Osteoblast (primary cell): ENCODE measurements around the gene GNPDA2. TPM values are rescaled to one million over a fixed set of nuclear protein-coding genes. Genes with fewer than 3 reads are reported as not detected.

Experiments used
- DNase-seq: peaks from one replicate; pipeline ENCODE4 v3.0.0; 2011; ENCODE audit warnings: low spot score, mixed read lengths; ENCODE audit not compliant: insufficient read length; ENCODE audit errors: missing footprints
- H2AFZ ChIP-seq: 2 replicates; pipeline ENCODE4 v1.6.0; 2011; ENCODE audit warnings: mild to moderate bottlenecking, low read length
- H3K27ac ChIP-seq: 2 replicates; pipeline ENCODE4 v1.5.1; 2011; ENCODE audit warnings: mild to moderate bottlenecking, low read depth, low read length, moderate library complexity
- H3K27me3 ChIP-seq: 2 replicates; pipeline ENCODE4 v1.6.0; 2012; ENCODE audit warnings: mild to moderate bottlenecking, control low read depth, inconsistent platforms, low read length, moderate library complexity; ENCODE audit not compliant: insufficient read depth
- H3K36me3 ChIP-seq: 2 replicates; pipeline ENCODE4 v1.5.1; 2011; ENCODE audit warnings: mild to moderate bottlenecking, low read length, control low read depth, moderate library complexity; ENCODE audit not compliant: insufficient read depth
- H3K4me1 ChIP-seq: 2 replicates; pipeline ENCODE4 v1.5.1; 2011; ENCODE audit warnings: mild to moderate bottlenecking, low read length, control low read depth, moderate library complexity; ENCODE audit not compliant: insufficient read depth
- H3K4me2 ChIP-seq: 2 replicates; pipeline ENCODE4 v1.6.0; 2011; ENCODE audit warnings: mild to moderate bottlenecking, low read length; ENCODE audit not compliant: insufficient read depth
- H3K4me3 ChIP-seq: fragments of 200-600 bp; sonication (generic); 3 replicates; pipeline ENCODE4 v1.5.1; 2012; ENCODE audit warnings: mild to moderate bottlenecking, low read length, inconsistent platforms; ENCODE audit not compliant: insufficient read depth
- H3K79me2 ChIP-seq: 2 replicates; pipeline ENCODE4 v1.6.0; 2012; ENCODE audit warnings: mild to moderate bottlenecking, low read length, control low read depth, inconsistent platforms; ENCODE audit not compliant: insufficient read depth
- H3K9me3 ChIP-seq: 2 replicates; pipeline ENCODE4 v1.5.1; 2011; ENCODE audit warnings: low read depth, low read length, control low read depth
- H4K20me1 ChIP-seq: 2 replicates; pipeline ENCODE4 v1.6.0; 2012; ENCODE audit warnings: mild to moderate bottlenecking, low read length, control low read depth; ENCODE audit not compliant: insufficient read depth
- total RNA-seq: library from RNA; depleted of rRNA; stranded (reverse); fragments of >200 nt; gene quantifications from 2 replicates; pipeline ENCODE4 v1.2.3, GENCODE V29; 2012
- TF ChIP-seq, protein P1 (sequence below): IDR thresholded peaks from 2 replicates; pipeline ENCODE4 v1.5.1; 2011; ENCODE audit warnings: mild to moderate bottlenecking, low read depth, low read length, moderate library complexity; ENCODE audit errors: extremely low read depth

Gene GNPDA2
- total RNA-seq, 1 donor: 25.3 TPM

DNA sequence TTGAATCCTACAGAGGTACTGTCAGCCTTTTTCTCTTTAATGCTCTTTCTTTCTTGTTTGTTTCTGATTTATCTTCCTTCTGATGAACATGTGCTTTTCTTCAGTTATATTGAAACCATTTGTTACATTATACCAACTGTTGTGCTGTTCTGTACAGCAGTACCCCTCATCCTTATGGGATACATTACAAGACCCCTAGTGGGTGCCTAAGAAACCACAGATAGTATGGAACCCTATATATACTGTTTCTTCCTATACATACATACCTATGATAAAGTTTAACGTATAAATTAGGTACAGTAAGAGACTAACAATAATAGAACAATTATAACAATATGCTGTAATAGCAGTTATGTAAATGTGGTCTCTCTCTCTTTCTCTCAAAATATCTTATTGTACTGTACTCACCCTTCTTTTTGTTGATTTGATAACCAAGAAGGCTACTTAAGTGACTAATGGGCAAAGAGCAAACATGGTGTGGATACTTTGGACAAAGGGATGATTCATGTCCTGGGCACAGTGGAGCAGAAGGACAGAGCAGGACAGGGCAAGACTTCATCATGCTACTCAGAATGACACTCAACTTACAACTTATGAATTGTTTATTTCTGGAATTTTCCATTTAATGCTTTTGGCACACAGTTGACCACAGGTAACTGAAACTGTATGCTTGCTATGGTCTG is 64.3 kb downstream of the GNPDA2 start:
- Histone ChIP-seq H3K36me3 (no peaks in the 10 kb centered on the region), H3K4me2 (no peak overlapping the region), H3K9me3 (no peaks in the 10 kb centered on the region), H3K79me2 (no peaks in the 10 kb centered on the region), H2AFZ (no peak overlapping the region), H3K4me3 (no peak overlapping the region), H4K20me1 (no peaks in the 10 kb centered on the region), H3K4me1 (no peaks in the 10 kb centered on the region), H3K27ac (no peak overlapping the region), H3K27me3 (no peaks in the 10 kb centered on the region)
- TF ChIP-seq, protein P1, sequence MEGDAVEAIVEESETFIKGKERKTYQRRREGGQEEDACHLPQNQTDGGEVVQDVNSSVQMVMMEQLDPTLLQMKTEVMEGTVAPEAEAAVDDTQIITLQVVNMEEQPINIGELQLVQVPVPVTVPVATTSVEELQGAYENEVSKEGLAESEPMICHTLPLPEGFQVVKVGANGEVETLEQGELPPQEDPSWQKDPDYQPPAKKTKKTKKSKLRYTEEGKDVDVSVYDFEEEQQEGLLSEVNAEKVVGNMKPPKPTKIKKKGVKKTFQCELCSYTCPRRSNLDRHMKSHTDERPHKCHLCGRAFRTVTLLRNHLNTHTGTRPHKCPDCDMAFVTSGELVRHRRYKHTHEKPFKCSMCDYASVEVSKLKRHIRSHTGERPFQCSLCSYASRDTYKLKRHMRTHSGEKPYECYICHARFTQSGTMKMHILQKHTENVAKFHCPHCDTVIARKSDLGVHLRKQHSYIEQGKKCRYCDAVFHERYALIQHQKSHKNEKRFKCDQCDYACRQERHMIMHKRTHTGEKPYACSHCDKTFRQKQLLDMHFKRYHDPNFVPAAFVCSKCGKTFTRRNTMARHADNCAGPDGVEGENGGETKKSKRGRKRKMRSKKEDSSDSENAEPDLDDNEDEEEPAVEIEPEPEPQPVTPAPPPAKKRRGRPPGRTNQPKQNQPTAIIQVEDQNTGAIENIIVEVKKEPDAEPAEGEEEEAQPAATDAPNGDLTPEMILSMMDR: no peak
- DNase-seq: peak; percentile 29

DNA sequence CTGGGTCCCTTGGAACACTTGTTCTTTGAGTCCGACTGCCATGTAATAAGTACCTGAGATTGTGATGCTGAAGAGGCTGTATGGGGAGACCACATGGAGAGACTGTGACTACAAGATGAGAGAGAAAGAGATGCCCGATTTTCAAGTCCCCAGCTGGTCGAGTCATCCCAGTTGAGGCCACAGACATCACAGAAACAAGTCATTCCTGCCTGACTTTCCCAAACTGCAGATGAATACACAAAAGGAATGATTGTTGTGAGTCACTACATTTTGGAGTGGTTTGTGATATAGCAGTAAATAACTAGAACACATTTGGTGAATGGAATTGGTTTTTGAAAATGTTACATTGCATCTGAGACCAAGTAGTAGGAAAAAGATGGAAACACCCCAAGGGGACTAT is 66.0 kb downstream of the GNPDA2 start:
- no peak for DNase-seq
- H4K20me1 ChIP-seq: no peaks in the 10 kb centered on the region
- TF ChIP-seq, protein P1: no peak

DNA sequence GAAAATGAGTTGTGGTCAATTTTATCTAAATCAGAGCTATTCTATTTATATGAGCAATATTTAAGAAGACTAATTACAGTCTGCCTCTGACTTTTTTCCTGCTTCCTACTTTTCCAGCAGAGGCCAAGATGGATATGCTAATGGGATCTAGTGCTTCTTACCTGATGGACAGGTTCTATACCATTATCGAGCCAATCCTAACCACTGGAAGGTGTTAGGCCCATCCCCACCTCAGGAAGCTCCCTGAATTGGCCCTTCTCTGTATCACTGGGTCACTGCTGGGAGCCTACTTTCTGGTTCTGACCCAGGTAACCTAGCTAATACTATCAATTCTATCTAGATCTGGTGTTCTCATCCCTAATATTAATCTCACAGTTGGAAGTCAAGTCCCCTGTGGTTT is 74.4 kb downstream of the GNPDA2 start:
- Histone ChIP-seq H3K9me3 (no peaks in the 10 kb centered on the region), H3K4me3 (no peak overlapping the region), H3K36me3 (no peaks in the 10 kb centered on the region), H2AFZ (no peak overlapping the region), H3K79me2 (no peaks in the 10 kb centered on the region), H3K4me2 (no peak overlapping the region), H3K27ac (no peak overlapping the region), H4K20me1 (no peaks in the 10 kb centered on the region), H3K27me3 (no peaks in the 10 kb centered on the region), H3K4me1 (no peaks in the 10 kb centered on the region)
- no peak for DNase-seq
- TF ChIP-seq, protein P1: no peak

More for the DNA sequence above, 66.0 kb downstream of the GNPDA2 start:
- Histone ChIP-seq H2AFZ (no peak overlapping the region), H3K4me2 (no peak overlapping the region), H3K27me3 (no peaks in the 10 kb centered on the region), H3K9me3 (no peaks in the 10 kb centered on the region), H3K4me3 (no peak overlapping the region), H3K27ac (no peak overlapping the region), H3K36me3 (no peaks in the 10 kb centered on the region), H3K4me1 (no peaks in the 10 kb centered on the region), H3K79me2 (no peaks in the 10 kb centered on the region)

Other genes starting within 250 kb of the GNPDA2 start
- gene YIPF7, start 74.9 kb downstream of the GNPDA2 start, total RNA-seq: not detected in 2 replicates
- gene GUF1, start 48.1 kb downstream of the GNPDA2 start, total RNA-seq: 14.1 and 18.5 TPM in 2 replicates